K562 (cell line): ENCODE measurements around the gene CNTN5. TPM values are rescaled to one million over a fixed set of nuclear protein-coding genes. Genes with fewer than 3 reads are reported as not detected.
A peak's percentile ranks its signal among the peaks of the same experiment; 100 is the strongest.

ENCODE experiments used
- CC2D1A ChIP-seq: fragments of 450-650 bp; IDR thresholded peaks from 2 replicates; pipeline ENCODE4 v1.6.1; 2017; ENCODE audit warnings: mild to moderate bottlenecking
- DEAF1 ChIP-seq: fragments of 450-650 bp; formaldehyde crosslinking; IDR thresholded peaks from 2 replicates; pipeline ENCODE4 v1.4.0; 2020; ENCODE audit warnings: mild to moderate bottlenecking, moderate library complexity
- KLF1 ChIP-seq: fragments of 450-650 bp; IDR thresholded peaks from 2 replicates; pipeline ENCODE4 v1.6.1; 2016; ENCODE audit warnings: missing genetic modification characterization, missing compliant biosample characterization
- MNT ChIP-seq, 2 experiments: fragments of 450-650 bp; conservative IDR thresholded peaks; 2 replicates each; pipeline ENCODE4 v1.6.1; 2017; ENCODE audit warnings: mild to moderate bottlenecking in 2 of 2, moderate library complexity in 2 of 2
- NCOA2 ChIP-seq, 2 experiments: fragments of 450-650 bp; IDR thresholded peaks; 2 replicates each; pipeline ENCODE4 v1.6.1; 2018; ENCODE audit warnings: mild to moderate bottlenecking in 2 of 2, moderate library complexity in 1 of 2; ENCODE audit not compliant: partially characterized antibody in 2 of 2
- NCOA4 ChIP-seq: fragments of 450-650 bp; IDR thresholded peaks from 2 replicates; pipeline ENCODE4 v1.6.1; 2018; ENCODE audit warnings: mild to moderate bottlenecking; ENCODE audit not compliant: partially characterized antibody
- PHF21A ChIP-seq: fragments of 450-650 bp; IDR thresholded peaks from 2 replicates; pipeline ENCODE4 v1.6.1; 2017; ENCODE audit warnings: low read depth, borderline replicate concordance
- POLR2AphosphoS2 ChIP-seq: IDR thresholded peaks from 2 replicates; pipeline ENCODE4 v1.6.1; 2012; ENCODE audit warnings: low read length, improper control_type of control experiment
- RAD21 ChIP-seq, 2 experiments: fragments of 250-450 bp in 1 of 2; fragments of 450-650 bp in 1 of 2; sonication (Bioruptor Pico) in 1 of 2; formaldehyde crosslinking in 1 of 2; IDR thresholded peaks in 1 of 2; conservative IDR thresholded peaks in 1 of 2; 2 replicates each; pipeline versions ENCODE4 v1.4.0 to v1.8.0; 2020 to 2022; ENCODE audit warnings: mild to moderate bottlenecking in 2 of 2, moderate library complexity in 1 of 2
- RBM39 ChIP-seq: fragments of 200-400 bp; formaldehyde crosslinking; optimal IDR thresholded peaks from 2 replicates; pipeline ENCODE3; 2018; ENCODE audit warnings: low read depth, low read length
- RNF2 ChIP-seq: sonication (generic); IDR thresholded peaks from 2 replicates; pipeline ENCODE4 v1.6.1; 2016
- SMAD1 ChIP-seq: fragments of 150-350 bp; IDR thresholded peaks from 2 replicates; pipeline ENCODE4 v1.6.1; 2014; ENCODE audit warnings: low read length, low read depth; ENCODE audit not compliant: partially characterized antibody
- THAP7 ChIP-seq: fragments of 250-450 bp; sonication (Bioruptor Pico); IDR thresholded peaks from 2 replicates; pipeline ENCODE4 v1.5.0; 2021
- ZNF124 ChIP-seq: sonication (generic); formaldehyde crosslinking; IDR thresholded peaks from 2 replicates; pipeline ENCODE4 v1.8.1; 2022; ENCODE audit warnings: missing genetic modification reagents
- ZNF280A ChIP-seq: fragments of 450-650 bp; IDR thresholded peaks from 2 replicates; pipeline ENCODE4 v1.6.1; 2018; ENCODE audit warnings: mild to moderate bottlenecking, low read depth; ENCODE audit not compliant: partially characterized antibody
- ZNF395 ChIP-seq: fragments of 200-800 bp; sonication (Bioruptor generic); IDR thresholded peaks from 2 replicates; pipeline ENCODE4 v1.6.1; 2017; ENCODE audit warnings: missing genetic modification characterization, missing compliant biosample characterization
- ZNF511 ChIP-seq: sonication (generic); formaldehyde crosslinking; IDR thresholded peaks from 2 replicates; pipeline ENCODE4 v1.8.0; 2022; ENCODE audit warnings: mild to moderate bottlenecking, missing genetic modification reagents
- polyA plus RNA-seq, 8 experiments: library from polyadenylated mRNA; depleted of rRNA in 4 of 8; stranded (reverse) in 5 of 8; unstranded in 3 of 8; fragments of >200 nt; fragmentation: Nextera tagmentation in 2 of 8; fragmentation: Illumina TruSeq in 1 of 8; extraction: Ambion mirVana in 2 of 8; extraction: Trizol in 1 of 8; gene quantifications; 2 replicates each; pipeline versions ENCODE4 v1.2.1 to v1.2.3, GENCODE V29; 2011 to 2014; ENCODE audit warnings: inconsistent platforms in 1 of 8, missing spikeins in 1 of 8
- total RNA-seq, 7 experiments: library from RNA; depleted of rRNA in 6 of 7; stranded (reverse); fragments of >200 nt in 6 of 7; fragmentation: Illumina TruSeq in 2 of 7; extraction: Trizol in 2 of 7; gene quantifications; 2 replicates each; pipeline versions ENCODE4 v1.2.1 to v1.2.3, GENCODE V29; 2011 to 2021; ENCODE audit warnings: low replicate concordance in 1 of 7

The CNTN5 gene
- total and polyA plus RNA-seq, 9 of the 15 experiments (the other 6 are each of a cell fraction or from before 2014, with no cell fraction given), result 0.03 TPM; not detected in 8

- no peak for TF ChIP-seq ZNF395 (CRISPR knock-in tag)
- no peak for TF ChIP-seq PHF21A
- no peak for TF ChIP-seq NCOA4
- no peak for TF ChIP-seq NCOA2 (IDR thresholded peaks at IDR 0.05; ENCODE audit: partially characterized antibody in 2 of 2)
- no peak for TF ChIP-seq THAP7 (CRISPR knock-in tag)
- TF ChIP-seq RBM39, result no peak
- TF ChIP-seq CC2D1A, result peak; percentile 35; the same call in 1 of the 2 replicates
- no peak for TF ChIP-seq KLF1 (tag)
- TF ChIP-seq DEAF1 (CRISPR knock-in tag), result peak; percentile 82
- TF ChIP-seq MNT (conservative IDR thresholded peaks at IDR 0.05), result no peak
- no peak for TF ChIP-seq ZNF511 (CRISPR knock-in tag)
- no peak for TF ChIP-seq ZNF280A
- TF ChIP-seq RNF2, result no peak
- peak; percentile 91 to 94 for TF ChIP-seq RAD21 (CRISPR knock-in tag; conservative IDR thresholded peaks at IDR 0.05 in 1 of 2, IDR thresholded peaks at IDR 0.05 in 1 of 2)
- no peak for TF ChIP-seq ZNF124 (CRISPR knock-in tag)
- TF ChIP-seq SMAD1, result no peak
- TF ChIP-seq POLR2AphosphoS2, result no peak
- TF ChIP-seq, all 486 proteins: peak for 7
Observed at GRCh38 chr11:99015634-99016454, 4.9 kb upstream of the CNTN5 start (continued).
